GM12878 (cell line): ENCODE results near the gene NOL4L.

Source experiments
- CREB1 ChIP-seq: IDR thresholded peaks from 2 replicates; pipeline ENCODE4 v1.6.1; 2012; ENCODE audit warnings: low read depth, mild to moderate bottlenecking, inconsistent platforms
- CTCF ChIP-seq, 3 experiments: IDR thresholded peaks in 2 of 3; conservative IDR thresholded peaks in 1 of 3; 2 replicates each; pipeline ENCODE4 v1.5.1; 2011; ENCODE audit warnings: low read depth in 3 of 3, low read length in 3 of 3, mild to moderate bottlenecking in 3 of 3, control low read depth in 2 of 3, moderate library complexity in 2 of 3, inconsistent platforms in 1 of 3, mixed read lengths in 1 of 3; ENCODE audit not compliant: control insufficient read depth in 2 of 3, insufficient read depth in 1 of 3; ENCODE audit errors: extremely low read depth in 1 of 3
- EZH2 ChIP-seq: IDR thresholded peaks from 2 replicates; pipeline ENCODE4 v1.6.1; 2012; ENCODE audit warnings: low read depth, mild to moderate bottlenecking, control low read depth, inconsistent platforms, low read length, borderline replicate concordance; ENCODE audit not compliant: control insufficient read depth
- MXI1 ChIP-seq: fragments of 150-350 bp; IDR thresholded peaks from 2 replicates; pipeline ENCODE4 v1.6.1; 2011; ENCODE audit warnings: low read depth, mild to moderate bottlenecking, inconsistent platforms, low read length, improper control_type of control experiment
- PML ChIP-seq: IDR thresholded peaks from 2 replicates; pipeline ENCODE4 v1.6.1; 2012; ENCODE audit warnings: low read length, inconsistent platforms
- POLR2AphosphoS5 ChIP-seq: IDR thresholded peaks from 2 replicates; pipeline ENCODE4 v1.6.1; 2011; ENCODE audit warnings: mild to moderate bottlenecking, low read length, inconsistent platforms
- RCOR1 ChIP-seq: conservative IDR thresholded peaks from 2 replicates; pipeline ENCODE4 v1.6.1; 2012; ENCODE audit warnings: low read depth, low read length, improper control_type of control experiment
- YY1 ChIP-seq: IDR thresholded peaks from 2 replicates; pipeline ENCODE4 v1.6.1; 2011; ENCODE audit warnings: low read depth, mild to moderate bottlenecking, low read length

- no peak for TF ChIP-seq YY1
- no peak for TF ChIP-seq RCOR1
- TF ChIP-seq CREB1: no peak
- no peak for TF ChIP-seq CTCF (IDR thresholded peaks at IDR 0.05 in 2 of 3, conservative IDR thresholded peaks at IDR 0.05 in 1 of 3; ENCODE audit: control insufficient read depth in 2 of 3, extremely low read depth in 1 of 3, insufficient read depth in 1 of 3, low read depth in 3 of 3, low read length in 3 of 3)
- TF ChIP-seq EZH2: no peak
- no peak for TF ChIP-seq POLR2AphosphoS5
- TF ChIP-seq PML: no peak
- no peak for TF ChIP-seq MXI1
Measured at GRCh38 chr20:32566379-32567374, 18.5 kb downstream of the NOL4L start.
